IPS DF 19.7 (cell line): ENCODE results near the gene RCL1.
"Not testable (repeated sequence)": the region's sequence is repeated elsewhere in the genome, so short reads cannot be mapped to it uniquely, and the experiment has no call there.

Experiments used
- DNase-seq: peaks from one replicate; pipeline ENCODE4 v3.0.0-alpha.2; 2013; ENCODE audit warnings: low read depth, low spot score

Gene RCL1

GRCh38 chr9:4883326-4883873, 90.7 kb downstream of the RCL1 start:
- DNase-seq = no peak

GRCh38 chr9:4886698-4887097, 94.0 kb downstream of the RCL1 start:
- DNase-seq = no peak

- DNase-seq = no peak
Measured at GRCh38 chr9:4887556-4887955, 94.8 kb downstream of the RCL1 start.

- DNase-seq = no peak
Measured at GRCh38 chr9:4890242-4890641, 97.5 kb downstream of the RCL1 start.

GRCh38 chr9:4890929-4891328, 98.2 kb downstream of the RCL1 start:
- DNase-seq = no peak

- no peak for DNase-seq
Measured at GRCh38 chr9:4891674-4892073, 98.9 kb downstream of the RCL1 start.

GRCh38 chr9:4892501-4893194, 99.9 kb downstream of the RCL1 start:
- DNase-seq = no peak

GRCh38 chr9:4894076-4894475, 101.3 kb downstream of the RCL1 start:
- DNase-seq = no peak

GRCh38 chr9:4899853-4900252, 107.1 kb downstream of the RCL1 start:
- not testable (repeated sequence) for DNase-seq

GRCh38 chr9:4901401-4902134, 108.8 kb downstream of the RCL1 start:
- DNase-seq = peak; percentile 9

- DNase-seq = no peak
Measured at GRCh38 chr9:4902135-4902475, 109.4 kb downstream of the RCL1 start.

GRCh38 chr9:4904322-4905134, 111.8 kb downstream of the RCL1 start:
- no peak for DNase-seq

- no peak for DNase-seq
Measured at GRCh38 chr9:4905135-4905490, 112.4 kb downstream of the RCL1 start.
